GM19395 (cell line): ENCODE results near the gene DEPDC7.
"Not testable (repeated sequence)": the region's sequence is repeated elsewhere in the genome, so short reads cannot be mapped to it uniquely, and the experiment has no call there.

Experiments used
- ATAC-seq: cut with Tn5 transposase; IDR thresholded peaks from one replicate; pipeline ENCODE4 v1.9.1; 2021; ENCODE audit warnings: mild to moderate bottlenecking, moderate library complexity; ENCODE audit not compliant: unreplicated experiment

The DEPDC7 gene

DNA sequence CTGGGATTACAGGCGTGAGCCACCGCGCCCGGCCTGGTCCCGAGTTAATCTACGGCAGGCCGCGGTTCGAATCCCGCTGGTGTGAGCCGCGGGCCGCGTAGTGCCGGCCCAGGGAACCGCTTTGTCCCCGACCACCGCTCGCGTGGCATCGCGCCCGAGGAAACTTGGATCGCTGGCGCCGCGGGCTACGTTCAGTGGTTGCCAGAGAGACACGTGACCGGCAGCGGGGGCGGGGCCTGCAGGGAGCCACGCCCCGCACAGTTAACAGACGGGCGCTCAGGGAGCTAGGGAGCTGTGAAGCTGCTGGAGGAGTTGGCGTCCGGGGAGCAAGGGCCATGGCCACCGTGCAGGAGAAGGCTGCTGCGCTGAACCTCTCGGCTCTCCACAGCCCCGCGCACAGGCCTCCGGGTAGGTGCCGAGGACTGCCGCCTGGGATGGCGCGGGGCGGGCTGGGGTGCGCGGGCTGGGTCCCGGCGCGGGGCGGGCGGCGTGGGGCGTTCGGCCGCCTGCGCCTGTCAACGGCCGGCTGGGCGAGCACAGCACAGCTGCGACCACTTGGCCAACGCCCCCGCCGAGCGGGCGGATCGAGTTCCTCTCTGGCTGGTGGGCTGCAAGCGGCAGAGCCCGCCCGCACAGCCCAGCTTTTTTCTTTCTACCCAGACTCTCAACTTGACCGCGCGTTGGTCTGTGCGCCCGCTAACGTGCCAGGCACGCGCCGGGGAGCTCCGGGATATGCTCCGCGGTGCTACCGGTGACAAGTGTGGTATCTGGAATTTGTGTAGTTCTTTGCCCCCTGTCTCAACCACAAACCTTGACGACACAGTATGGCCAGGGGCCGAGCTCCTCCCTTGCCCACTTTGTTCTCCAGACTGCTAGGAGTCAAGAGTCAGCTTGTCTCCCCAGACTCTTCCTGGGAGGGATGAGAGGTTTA lies at the start of gene DEPDC7:
TSS of gene DEPDC7 (plus strand) at position 258 of the 931 bp plus-strand sequence. CDS start at position 336, 78 bp downstream.
- ATAC-seq = peak; percentile 83

DNA sequence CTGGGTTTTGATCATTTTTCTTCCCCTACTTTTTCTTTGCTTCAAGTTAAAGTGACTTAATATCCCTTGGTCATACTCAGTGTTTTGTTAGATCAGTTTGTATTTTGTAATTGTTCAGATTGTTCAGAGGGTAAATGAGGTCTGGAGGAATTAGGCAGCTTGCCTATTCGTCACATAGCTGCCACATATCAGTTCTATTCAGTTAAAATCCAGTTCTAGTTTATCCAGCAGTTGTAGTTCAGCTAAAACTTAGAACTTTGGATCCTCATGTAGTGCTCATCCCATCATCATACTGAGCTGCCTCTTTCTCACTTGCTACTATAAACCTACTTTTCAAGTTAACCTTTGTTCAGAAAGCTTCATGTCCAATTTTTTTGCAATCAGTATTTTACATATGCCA lies 47.1 kb upstream of the DEPDC7 start:
- no peak for ATAC-seq

DNA sequence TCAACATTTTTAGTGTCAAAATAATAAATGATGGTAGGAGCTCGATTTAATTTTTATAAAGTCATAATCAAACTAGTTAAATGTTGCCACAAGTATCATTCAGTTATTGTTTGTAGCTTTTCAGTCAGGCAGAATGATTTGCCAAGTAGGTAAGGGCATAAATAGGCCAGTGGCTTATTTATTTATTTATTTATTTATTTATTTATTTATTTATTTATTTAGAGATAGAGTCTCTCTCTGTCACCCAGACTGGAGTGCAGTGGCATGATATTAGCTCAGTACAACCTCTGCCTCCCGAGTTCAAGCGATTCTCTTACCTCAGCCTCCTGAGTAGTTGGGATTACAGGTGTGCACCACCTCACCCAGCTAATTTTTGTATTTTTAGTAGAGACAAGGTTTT lies 43.4 kb upstream of the DEPDC7 start:
- ATAC-seq = not testable (repeated sequence)

DNA sequence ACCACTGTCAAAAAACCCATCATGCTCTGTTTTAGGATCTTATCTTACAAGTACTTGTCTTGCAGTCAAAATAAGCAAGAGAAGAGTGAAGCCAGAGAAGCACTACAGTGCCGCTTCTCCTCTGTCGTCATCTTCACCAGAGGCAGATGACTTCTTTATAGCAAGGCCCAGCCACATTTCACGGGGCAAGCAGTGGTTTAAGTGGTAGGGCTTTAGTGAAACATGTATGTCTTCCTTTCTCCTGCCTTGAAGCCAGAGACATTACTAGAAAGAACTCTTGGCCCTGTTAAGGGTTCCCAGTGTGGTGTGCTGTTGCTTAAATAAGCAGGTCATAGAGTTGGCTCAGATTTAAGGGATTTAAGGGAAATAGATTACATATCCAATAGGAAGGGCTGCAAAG lies 42.9 kb upstream of the DEPDC7 start:
- no peak for ATAC-seq

DNA sequence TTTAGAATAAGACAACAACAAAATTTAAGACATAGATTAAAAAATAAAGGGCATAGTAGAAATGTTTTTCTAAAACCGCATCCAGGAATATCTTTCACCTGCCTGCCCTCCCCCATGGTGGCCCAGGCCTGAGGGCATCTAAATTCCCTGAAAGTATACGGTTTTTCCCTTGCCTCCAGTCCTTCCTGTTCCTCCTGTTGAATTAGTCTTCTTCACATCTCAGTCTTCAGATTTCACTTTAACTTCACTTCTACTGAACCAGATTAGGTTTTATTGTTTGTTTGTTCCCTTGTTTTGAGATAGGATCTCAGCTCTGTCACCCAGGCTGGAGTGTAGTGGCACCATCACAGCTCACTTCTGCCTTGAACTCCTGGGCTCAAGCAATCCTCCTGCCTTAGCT lies 33.1 kb upstream of the DEPDC7 start:
- ATAC-seq = no peak

DNA sequence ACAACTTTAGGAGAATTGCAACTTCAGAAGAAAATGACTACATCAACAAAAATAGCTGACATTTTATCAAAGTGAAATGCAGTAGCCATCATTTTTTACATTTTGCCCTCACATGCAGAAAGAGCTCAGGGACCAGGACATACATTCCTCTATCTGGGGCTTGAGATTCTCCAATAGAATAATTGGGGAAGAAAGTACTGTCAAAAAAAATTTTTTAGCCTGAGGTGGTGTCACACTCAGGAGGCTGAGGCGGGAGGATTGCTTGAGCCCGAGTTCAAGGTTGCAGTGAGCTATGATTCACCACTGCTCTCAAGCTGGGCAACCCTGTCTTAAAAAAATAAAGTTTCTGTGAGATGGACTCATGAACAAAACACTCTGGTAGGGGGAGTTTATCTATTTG lies 32.2 kb upstream of the DEPDC7 start:
- no peak for ATAC-seq

DNA sequence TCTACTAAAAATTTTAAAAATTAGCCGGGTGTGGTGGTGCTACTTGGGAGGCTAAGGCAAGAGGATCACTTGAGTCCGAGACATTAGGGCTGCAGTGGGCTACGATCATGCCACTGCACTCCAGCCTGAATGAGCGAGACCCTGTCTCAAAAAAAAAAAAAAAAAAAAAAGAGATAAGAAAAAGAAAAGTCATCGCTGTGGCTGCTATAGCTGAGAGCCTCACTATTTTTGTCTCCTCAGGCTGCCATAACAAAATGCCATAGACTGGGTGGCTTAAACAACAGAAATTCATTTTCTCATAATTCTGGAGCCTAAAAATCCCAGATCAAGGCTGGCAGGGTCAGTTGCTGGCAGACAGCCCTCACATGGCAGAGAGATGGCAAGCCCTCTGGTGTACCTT lies 30.1 kb upstream of the DEPDC7 start:
- no peak for ATAC-seq

DNA sequence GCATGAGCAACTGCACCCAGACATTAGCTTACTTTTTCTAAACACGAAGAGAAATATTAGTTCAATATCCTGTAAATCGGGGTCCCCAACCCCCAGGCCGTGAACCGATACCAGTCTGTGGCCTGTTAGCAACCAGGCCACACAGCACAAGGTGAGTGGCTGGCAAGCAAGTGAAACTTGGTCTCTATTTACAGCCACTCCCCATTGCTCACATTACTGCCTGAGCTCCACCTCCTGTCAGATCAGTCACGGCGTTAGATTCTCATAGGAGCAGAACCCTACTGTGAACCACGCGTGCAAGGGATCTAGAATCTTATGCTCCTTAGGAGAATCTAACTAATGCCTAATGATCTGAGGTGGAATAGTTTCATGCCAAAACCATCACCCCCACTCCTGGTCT lies 27.8 kb upstream of the DEPDC7 start:
- no peak for ATAC-seq

DNA sequence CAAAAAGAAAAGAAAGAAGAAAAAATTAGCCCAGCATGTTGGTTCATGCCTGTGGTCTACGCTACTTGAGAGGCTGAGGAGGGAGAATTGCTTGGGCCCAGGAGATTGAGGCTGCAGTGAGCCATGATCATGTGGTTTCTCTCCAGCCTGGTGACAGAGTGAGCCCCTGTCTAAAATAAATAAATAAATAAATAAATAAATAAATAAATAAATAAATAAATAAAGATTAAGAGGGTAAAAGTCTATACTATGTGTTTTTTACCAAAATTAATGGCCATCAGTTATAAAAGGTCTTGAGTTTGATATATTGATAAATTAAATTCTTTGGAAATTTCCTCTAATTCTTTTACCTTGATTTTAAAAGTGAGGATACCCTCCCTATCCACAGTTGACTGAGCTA lies 25.2 kb upstream of the DEPDC7 start:
- ATAC-seq = no peak

DNA sequence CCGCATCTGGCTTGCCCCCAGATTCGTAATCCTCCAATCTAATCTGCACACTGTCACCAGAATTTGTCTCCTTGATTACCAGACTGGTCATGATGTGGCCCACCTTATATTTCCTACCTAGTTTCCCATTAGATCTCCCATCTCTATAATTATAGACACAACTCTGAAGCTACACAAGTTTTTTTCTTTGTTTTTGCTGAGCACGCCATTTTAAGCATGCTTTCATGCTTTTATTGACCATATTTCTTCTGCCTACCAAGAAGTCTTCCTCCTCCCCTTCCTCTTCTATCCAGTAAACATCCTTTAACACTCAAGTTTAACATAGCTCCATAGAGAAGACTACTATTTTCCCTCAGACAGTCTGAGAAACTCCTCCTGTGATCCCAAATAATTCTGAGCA lies 24.3 kb upstream of the DEPDC7 start:
- ATAC-seq = no peak

DNA sequence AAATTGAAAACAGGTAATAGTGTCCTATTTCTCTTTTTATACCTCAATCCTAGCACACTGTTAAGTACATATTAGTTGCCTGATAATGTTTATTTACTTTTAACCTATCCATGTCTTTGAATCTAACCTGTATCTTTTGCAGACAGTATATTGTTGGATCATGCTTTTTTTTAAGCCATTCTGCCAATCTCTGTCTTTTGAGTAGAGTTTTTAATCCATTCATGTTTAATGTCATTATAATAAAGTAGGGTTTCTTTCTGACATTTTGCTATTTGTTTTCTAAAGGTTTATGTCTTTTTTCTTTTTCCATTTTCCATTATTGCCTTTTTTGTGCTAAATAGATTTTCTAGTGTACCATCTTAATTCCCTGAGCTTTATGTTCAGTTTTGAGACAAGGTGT lies 23.8 kb upstream of the DEPDC7 start:
- no peak for ATAC-seq

DNA sequence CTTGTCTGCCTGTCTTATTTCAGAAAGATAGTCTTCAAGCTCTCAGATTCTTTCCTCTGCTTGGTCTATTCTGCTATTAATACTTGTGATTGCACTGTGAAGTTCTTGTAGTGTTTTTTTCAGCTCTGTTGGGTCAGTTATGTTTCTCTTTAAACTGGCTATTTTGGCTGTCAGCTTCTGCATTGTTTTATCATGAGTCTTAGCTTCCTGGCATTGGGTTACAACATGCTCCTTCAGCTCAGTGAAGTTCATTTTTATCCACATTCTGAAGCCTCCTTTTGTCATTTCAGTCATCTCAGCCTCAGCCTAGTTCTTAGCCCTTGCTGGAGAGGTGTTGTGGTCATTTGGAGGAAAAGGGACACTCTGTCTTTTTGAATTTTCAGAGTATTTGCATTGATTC lies 15.5 kb upstream of the DEPDC7 start:
- no peak for ATAC-seq

DNA sequence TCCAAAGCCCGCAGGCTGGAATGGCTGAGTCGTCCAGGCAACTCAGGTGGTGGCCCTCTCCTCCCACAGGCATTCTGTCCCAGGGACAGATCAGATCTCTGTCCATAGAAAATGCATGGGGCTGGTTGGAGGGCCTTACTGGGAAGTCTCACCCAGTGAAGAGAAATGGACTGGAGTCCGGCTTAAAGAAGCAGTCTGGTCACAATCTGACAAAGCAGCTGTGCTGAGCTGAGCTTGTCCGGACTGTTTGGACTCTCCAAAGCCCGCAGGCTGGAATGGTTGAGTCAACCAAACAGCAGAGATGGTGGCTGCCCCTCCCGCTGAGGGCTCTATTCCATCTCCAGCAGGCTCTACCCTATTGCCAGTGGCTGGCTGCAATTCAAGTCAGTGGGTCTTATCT lies 14.4 kb upstream of the DEPDC7 start:
- no peak for ATAC-seq

DNA sequence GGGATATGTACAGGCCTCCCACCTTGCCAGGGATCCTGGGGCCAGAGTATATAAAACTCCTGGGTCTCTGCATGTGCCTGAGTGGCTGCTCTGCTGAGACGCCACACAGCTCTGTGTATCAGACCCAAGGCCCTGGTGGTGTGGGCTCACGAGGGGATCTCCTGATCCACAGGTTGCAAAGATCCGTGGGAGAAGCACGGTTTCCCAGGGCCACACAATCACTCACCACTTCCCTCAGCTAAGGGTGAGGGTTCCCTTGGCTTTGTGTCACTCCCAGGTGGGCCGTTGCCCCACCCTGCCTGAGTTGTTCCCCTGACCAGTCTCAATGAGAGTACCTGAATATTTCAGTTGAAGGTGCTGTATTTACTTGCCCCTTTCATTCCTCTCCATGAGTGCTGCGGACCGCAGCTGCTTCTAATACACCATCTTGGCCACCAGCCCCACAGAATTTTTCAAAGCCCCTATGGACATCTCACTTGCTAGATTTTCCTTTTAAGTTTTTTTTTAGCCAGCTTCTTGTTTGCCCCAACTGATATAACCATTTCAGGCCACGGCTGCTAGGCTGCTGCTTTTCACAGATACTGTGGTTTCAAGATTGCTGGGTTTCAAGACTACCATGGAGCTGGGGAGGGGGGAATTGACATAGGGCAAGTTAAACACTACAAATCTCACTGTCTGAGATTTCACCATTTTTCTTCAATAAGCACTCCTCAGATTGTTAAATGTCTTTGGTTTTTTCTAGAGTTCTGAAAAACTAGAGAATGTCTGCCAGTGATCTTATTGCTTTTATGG lies 13.7 kb upstream of the DEPDC7 start:
- no peak for ATAC-seq

DNA sequence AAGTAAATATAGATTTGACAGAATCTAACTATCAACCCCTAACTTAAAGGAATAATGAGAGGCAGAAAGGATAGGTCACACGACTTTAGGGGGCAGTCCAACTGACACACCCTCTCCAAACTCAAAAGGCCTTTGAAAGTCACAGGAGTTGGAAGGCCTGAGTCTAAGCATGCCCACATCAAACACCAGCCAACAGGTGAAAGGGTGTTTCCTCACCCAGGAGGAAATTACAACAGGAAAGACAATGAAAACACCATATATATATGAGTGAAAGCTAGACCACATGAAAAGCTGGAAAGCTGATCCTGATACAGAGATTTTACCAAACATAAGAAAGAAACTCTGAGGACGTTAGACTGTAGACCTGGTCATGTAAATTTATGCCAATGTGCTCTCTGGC lies 10.5 kb upstream of the DEPDC7 start:
- no peak for ATAC-seq

DNA sequence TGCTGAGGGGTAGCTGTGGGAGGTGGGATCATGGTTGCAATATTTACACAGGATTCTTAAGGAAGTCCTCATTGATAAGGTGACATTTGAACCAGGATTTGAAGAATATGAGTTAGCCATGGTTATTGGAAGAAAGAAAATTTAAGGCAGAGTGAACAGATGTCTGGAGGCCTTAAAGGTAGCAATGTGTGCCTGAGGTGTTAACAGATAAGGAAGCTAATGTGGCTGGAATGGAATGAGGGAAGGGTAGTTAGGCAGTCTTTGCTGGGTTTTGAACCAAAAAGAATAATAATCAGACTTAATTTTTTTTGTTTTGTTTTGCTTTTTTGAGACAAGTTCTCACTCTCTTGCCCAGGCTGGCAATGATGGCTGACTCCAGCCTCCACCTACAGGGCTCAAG lies 9.7 kb upstream of the DEPDC7 start:
- ATAC-seq = no peak

DNA sequence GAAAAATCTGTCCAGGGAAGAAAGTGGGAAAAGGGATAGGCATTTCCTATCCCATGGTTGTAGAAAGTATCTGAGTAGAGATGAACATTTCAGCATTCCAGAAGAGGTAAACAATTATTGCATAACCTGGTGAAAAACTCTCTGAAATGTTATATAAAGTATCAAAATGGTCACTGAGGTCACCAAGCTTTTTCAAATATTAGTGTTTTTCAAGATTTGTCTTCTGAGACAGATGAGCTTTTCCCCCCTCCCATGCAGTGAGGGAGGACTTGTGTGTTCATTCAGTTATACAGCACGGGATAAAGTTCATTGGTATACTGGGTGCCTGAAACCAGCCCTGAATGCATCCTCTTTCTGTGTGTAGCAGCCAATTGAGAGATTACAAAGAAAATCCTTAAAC lies 1.9 kb upstream of the DEPDC7 start:
- ATAC-seq = no peak

DNA sequence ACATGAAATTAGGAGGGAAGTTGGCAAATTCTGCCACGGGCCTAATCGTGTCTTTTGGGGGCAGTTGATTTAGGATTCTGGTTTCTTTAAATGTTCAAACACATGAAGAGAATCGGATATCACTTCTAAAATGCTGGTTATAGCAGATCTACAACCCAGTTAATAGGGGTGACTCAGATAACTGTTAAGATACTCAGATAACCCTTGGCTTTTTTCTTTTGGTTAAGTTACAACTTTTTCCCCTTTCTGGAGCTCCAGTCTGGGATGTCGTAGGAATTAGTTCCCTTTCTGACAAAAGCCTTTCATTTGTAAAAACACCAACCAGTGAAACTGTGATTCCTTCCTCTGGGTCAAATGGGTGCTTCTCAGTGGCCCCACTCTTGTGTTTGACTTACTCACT lies 976 bp downstream of the DEPDC7 start:
- ATAC-seq = no peak

DNA sequence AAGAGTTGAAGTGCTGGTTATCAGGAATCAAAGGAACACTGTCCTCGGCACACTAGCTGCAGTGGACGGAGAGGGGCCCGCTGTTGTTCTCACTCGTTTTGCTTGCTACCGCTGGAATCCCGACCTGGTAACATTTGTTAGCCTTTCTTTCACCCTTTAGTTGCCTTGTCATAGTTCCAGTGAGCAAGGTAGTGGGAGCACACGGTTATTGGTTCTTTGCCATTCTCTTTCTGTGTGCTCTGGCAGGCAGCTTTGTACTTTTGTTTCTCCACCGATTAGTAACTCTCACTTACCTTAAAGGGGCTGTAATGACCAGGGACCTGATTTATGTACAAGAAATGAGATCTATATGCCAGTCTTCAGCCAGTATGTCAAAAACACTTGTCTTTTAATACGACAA lies 1.8 kb downstream of the DEPDC7 start:
- no peak for ATAC-seq

DNA sequence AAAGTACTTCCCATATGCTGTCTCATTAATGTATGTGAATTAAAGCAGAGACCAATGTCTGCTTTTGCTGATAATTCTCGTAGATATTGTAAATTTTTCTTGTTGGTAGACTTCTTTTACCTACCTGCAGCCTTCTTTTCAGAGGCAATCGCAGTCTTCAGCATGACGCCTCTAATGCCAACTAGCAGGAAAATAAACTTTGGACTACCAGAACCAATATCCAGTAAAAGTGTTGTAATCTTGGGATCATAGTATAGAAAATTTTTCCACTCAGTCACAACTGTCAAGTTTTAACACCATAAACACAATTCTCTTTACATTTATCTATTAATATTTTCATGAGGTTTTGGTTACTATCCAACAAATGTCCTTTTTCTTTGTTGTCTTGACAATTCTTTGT lies 2.3 kb downstream of the DEPDC7 start:
- no peak for ATAC-seq

DNA sequence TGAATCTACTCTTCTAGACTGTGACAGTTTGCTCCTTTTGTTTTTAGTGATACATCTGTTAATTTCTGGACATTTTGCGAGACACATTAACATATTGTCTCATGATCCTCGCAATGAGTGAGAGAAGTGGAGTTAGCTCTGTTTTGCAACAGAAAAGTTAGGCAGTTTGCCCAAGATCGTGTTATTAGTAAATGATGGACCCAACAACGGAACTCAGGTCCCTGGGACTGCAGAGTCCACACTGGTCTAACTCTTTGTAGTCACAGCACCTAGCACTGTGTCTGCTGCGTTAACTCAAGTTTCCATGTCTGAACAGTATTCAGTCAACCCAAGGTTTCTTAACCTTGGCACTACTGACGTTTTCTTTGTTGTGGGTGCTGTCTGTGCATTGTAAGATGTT lies 3.2 kb downstream of the DEPDC7 start:
- ATAC-seq = no peak

DNA sequence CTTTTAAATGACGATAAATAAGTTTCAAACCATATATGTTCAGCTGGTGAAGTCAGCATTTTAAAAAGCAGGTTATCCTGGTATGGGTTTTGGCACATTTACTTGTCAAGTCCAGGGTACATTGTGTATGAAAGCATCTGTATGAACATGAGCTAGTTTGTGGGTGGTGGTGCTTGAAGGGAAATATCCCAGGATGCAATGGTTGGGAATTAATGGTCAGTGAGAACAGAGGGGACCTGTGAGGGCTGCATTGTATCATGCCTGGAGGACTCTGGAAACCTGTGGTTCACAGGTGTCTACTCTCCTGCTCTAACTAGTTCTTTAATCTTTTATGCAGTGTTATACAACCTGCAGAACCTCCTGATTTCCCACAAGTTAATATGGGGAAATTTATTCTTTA lies 5.8 kb downstream of the DEPDC7 start:
- no peak for ATAC-seq
